A549 (cell line): ENCODE results near the gene IL5.

Experiments
- BHLHE40 ChIP-seq: IDR thresholded peaks from 2 replicates; pipeline ENCODE4 v1.6.1; 2012; ENCODE audit warnings: low read depth, low read length, inconsistent platforms
- EP300 ChIP-seq, 2 experiments: fragments of >200 bp; sonication (Bioruptor Twin); formaldehyde crosslinking; IDR thresholded peaks; 2 replicates in 1 of 2; 3 replicates in 1 of 2; pipeline ENCODE4 v1.6.1; 2016 to 2017
- FOSB ChIP-seq: fragments of 250-450 bp; sonication (Bioruptor Pico); IDR thresholded peaks from 2 replicates; pipeline ENCODE4 v1.5.0; 2020; ENCODE audit warnings: mild to moderate bottlenecking, moderate library complexity
- HOXA7 ChIP-seq: fragments of 250-450 bp; sonication (Bioruptor Pico); IDR thresholded peaks from 2 replicates; pipeline ENCODE4 v1.5.0; 2020; ENCODE audit warnings: mild to moderate bottlenecking, moderate library complexity
- KDM1A ChIP-seq: fragments of 200-600 bp; sonication (generic); IDR thresholded peaks from 2 replicates; pipeline ENCODE4 v1.6.1; 2016; ENCODE audit warnings: low read depth, mild to moderate bottlenecking
- MAFK ChIP-seq: fragments of 450-650 bp; IDR thresholded peaks from 2 replicates; pipeline ENCODE4 v1.6.1; 2014; ENCODE audit not compliant: partially characterized antibody
- MYC ChIP-seq: IDR thresholded peaks from 2 replicates; pipeline ENCODE4 v1.6.1; 2012; ENCODE audit warnings: mild to moderate bottlenecking, inconsistent platforms, low read length, improper control_type of control experiment, borderline replicate concordance
- PHF8 ChIP-seq: fragments of 200-600 bp; sonication (generic); IDR thresholded peaks from 2 replicates; pipeline ENCODE4 v1.6.1; 2016; ENCODE audit warnings: low read depth, mild to moderate bottlenecking, antibody characterized with exemption, moderate library complexity, borderline replicate concordance
- RCOR1 ChIP-seq: fragments of 150-350 bp; IDR thresholded peaks from 2 replicates; pipeline ENCODE4 v1.6.1; 2014; ENCODE audit warnings: antibody characterized with exemption, low read length, low read depth
- RFX5 ChIP-seq: fragments of 450-650 bp; IDR thresholded peaks from 2 replicates; pipeline ENCODE4 v1.7.1; 2014; ENCODE audit warnings: antibody characterized with exemption, mild to moderate bottlenecking, moderate library complexity
- SMC3 ChIP-seq: fragments of >200 bp; sonication (Bioruptor Twin); formaldehyde crosslinking; IDR thresholded peaks from 3 replicates; pipeline ENCODE4 v1.6.1; 2018; ENCODE audit warnings: inconsistent platforms
- TF ChIP-seq, protein P1 (sequence below): fragments of >200 bp; sonication (Bioruptor Twin); formaldehyde crosslinking; IDR thresholded peaks from 3 replicates; pipeline ENCODE4 v1.5.1; 2016
- TF ChIP-seq, protein P2 (sequence below): fragments of 450-650 bp; IDR thresholded peaks from 2 replicates; pipeline ENCODE4 v1.6.1; 2014; ENCODE audit warnings: antibody characterized with exemption
- TF ChIP-seq, protein P3 (sequence below): fragments of 200-600 bp; sonication (generic); IDR thresholded peaks from 2 replicates; pipeline ENCODE4 v1.6.1; 2016; ENCODE audit warnings: antibody characterized with exemption, mild to moderate bottlenecking, moderate library complexity

- no peak for TF ChIP-seq MAFK
- TF ChIP-seq, protein P1, sequence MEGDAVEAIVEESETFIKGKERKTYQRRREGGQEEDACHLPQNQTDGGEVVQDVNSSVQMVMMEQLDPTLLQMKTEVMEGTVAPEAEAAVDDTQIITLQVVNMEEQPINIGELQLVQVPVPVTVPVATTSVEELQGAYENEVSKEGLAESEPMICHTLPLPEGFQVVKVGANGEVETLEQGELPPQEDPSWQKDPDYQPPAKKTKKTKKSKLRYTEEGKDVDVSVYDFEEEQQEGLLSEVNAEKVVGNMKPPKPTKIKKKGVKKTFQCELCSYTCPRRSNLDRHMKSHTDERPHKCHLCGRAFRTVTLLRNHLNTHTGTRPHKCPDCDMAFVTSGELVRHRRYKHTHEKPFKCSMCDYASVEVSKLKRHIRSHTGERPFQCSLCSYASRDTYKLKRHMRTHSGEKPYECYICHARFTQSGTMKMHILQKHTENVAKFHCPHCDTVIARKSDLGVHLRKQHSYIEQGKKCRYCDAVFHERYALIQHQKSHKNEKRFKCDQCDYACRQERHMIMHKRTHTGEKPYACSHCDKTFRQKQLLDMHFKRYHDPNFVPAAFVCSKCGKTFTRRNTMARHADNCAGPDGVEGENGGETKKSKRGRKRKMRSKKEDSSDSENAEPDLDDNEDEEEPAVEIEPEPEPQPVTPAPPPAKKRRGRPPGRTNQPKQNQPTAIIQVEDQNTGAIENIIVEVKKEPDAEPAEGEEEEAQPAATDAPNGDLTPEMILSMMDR, result no peak
- TF ChIP-seq HOXA7 (CRISPR knock-in tag), result no peak
- TF ChIP-seq EP300 (IDR thresholded peaks at IDR 0.05), result no peak
- TF ChIP-seq, protein P2, sequence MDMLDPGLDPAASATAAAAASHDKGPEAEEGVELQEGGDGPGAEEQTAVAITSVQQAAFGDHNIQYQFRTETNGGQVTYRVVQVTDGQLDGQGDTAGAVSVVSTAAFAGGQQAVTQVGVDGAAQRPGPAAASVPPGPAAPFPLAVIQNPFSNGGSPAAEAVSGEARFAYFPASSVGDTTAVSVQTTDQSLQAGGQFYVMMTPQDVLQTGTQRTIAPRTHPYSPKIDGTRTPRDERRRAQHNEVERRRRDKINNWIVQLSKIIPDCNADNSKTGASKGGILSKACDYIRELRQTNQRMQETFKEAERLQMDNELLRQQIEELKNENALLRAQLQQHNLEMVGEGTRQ, result no peak
- no peak for TF ChIP-seq KDM1A
- no peak for TF ChIP-seq FOSB
- no peak for TF ChIP-seq RFX5
- no peak for TF ChIP-seq BHLHE40
- no peak for TF ChIP-seq MYC
- no peak for TF ChIP-seq RCOR1
- TF ChIP-seq SMC3, result no peak
- TF ChIP-seq PHF8, result no peak
- TF ChIP-seq, protein P3, sequence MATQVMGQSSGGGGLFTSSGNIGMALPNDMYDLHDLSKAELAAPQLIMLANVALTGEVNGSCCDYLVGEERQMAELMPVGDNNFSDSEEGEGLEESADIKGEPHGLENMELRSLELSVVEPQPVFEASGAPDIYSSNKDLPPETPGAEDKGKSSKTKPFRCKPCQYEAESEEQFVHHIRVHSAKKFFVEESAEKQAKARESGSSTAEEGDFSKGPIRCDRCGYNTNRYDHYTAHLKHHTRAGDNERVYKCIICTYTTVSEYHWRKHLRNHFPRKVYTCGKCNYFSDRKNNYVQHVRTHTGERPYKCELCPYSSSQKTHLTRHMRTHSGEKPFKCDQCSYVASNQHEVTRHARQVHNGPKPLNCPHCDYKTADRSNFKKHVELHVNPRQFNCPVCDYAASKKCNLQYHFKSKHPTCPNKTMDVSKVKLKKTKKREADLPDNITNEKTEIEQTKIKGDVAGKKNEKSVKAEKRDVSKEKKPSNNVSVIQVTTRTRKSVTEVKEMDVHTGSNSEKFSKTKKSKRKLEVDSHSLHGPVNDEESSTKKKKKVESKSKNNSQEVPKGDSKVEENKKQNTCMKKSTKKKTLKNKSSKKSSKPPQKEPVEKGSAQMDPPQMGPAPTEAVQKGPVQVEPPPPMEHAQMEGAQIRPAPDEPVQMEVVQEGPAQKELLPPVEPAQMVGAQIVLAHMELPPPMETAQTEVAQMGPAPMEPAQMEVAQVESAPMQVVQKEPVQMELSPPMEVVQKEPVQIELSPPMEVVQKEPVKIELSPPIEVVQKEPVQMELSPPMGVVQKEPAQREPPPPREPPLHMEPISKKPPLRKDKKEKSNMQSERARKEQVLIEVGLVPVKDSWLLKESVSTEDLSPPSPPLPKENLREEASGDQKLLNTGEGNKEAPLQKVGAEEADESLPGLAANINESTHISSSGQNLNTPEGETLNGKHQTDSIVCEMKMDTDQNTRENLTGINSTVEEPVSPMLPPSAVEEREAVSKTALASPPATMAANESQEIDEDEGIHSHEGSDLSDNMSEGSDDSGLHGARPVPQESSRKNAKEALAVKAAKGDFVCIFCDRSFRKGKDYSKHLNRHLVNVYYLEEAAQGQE, result no peak
Measured at GRCh38 chr5:132576123-132576522, 32.8 kb upstream of the IL5 start.
